ENCODE measurements around the gene RPAP3.

The RPAP3 gene

DNA sequence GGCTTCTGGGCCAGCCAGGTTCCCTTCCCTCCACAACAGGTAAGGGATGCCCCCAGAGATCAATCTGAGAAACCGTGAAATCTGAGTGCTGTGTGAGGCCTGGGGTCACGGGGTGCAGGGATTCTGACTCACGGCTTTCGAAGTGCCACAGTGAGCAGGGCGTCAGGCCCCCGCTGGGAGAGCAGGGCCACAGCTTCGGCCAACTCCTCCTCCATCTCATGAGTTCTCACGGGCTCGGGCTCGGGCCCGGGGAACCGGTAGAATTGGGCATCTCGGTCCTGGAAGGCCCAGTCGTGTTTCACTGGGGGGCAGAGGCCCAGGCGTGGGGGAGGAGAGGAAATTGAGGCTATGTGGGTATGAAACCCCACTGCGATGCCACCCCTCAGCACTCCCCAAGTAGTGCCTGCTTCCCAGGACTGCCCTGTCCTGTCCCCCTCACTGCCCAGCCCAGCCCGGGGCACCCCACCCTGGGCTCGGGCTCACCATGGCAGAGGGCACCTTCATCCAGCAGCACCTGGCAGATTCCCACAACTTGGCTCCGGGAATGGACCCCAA is 45.2 kb upstream of the RPAP3 start:
- Histone ChIP-seq H4K91ac (ENCODE audit: low read depth, low read length, poor library complexity) (no peak overlapping the region), H3K9me3 (replicated peaks in 1 of 2; ENCODE audit: control insufficient read depth in 2 of 2, insufficient read depth in 1 of 2, low read depth in 1 of 2, low read length in 2 of 2) (no peaks in the 10 kb centered on the region), H2AK5ac (ENCODE audit: low read depth, low read length) (peak overlapping the region; percentile 67), H3K4me2 (ENCODE audit: insufficient read depth, low read length, poor library complexity, severe bottlenecking) (no peak overlapping the region), H3K4me3 (ENCODE audit: low read length in 2 of 2) (no peak overlapping the region), H2BK15ac (ENCODE audit: low read length) (peak overlapping the region; percentile 42), H3K4ac (ENCODE audit: low read length) (no peak overlapping the region), H2BK5ac (ENCODE audit: low read length) (no peak overlapping the region), H3K4me1 (ENCODE audit: control insufficient read depth in 2 of 2, insufficient read depth in 1 of 2, low read depth in 1 of 2, low read length in 2 of 2) (peaks cover 0 to under 1% of the 10 kb centered on the region in 2 donors), H3K27ac (replicated peaks; ENCODE audit: low read length) (no peak overlapping the region), H2BK120ac (ENCODE audit: low read depth, low read length) (no peak overlapping the region), H3K14ac (ENCODE audit: low read length) (no peak overlapping the region), H3K23ac (ENCODE audit: low read depth, low read length, poor library complexity) (no peak overlapping the region), H2BK12ac (ENCODE audit: low read length) (no peak overlapping the region), H4K8ac (ENCODE audit: low read depth, low read length) (no peak overlapping the region), H3K36me3 (replicated peaks in 1 of 2; ENCODE audit: control insufficient read depth in 2 of 2, insufficient read depth in 2 of 2, low read length in 2 of 2) (no peaks in the 10 kb centered on the region), H3K27me3 (ENCODE audit: control insufficient read depth in 3 of 3, insufficient read depth in 3 of 3, low read depth in 1 of 3, low read length in 3 of 3) (no peaks in the 10 kb centered on the region), H3K18ac (ENCODE audit: low read length) (peak overlapping the region; percentile 39), H2AFZ (ENCODE audit: low read length) (no peak overlapping the region), H3K79me1 (ENCODE audit: low read depth, low read length) (no peaks in the 10 kb centered on the region), H3K9ac (ENCODE audit: low read depth, low read length, poor library complexity) (no peak overlapping the region)
- WGBS, 2 donors (ENCODE audit: extremely low coverage in 2 of 2, insufficient read length in 2 of 2, insufficient replicate concordance in 1 of 2) = no CpG with 5 or more reads among the region's 19 CpGs
- no peak for DNase-seq (ENCODE audit: low spot score)

GRCh38 chr12:47750229-47750798 is 44.5 kb upstream of the RPAP3 start:
- no CpG with 5 or more reads among the region's 10 CpGs for WGBS, 2 donors (ENCODE audit: extremely low coverage in 2 of 2, insufficient read length in 2 of 2, insufficient replicate concordance in 1 of 2)
- H3K9me3 ChIP-seq (replicated peaks in 1 of 2; ENCODE audit: control insufficient read depth in 2 of 2, insufficient read depth in 1 of 2, low read depth in 1 of 2, low read length in 2 of 2) = no peaks in the 10 kb centered on the region
- no peak overlapping the region for H4K8ac ChIP-seq (ENCODE audit: low read depth, low read length)

GRCh38 chr12:47748899-47749298 is 43.1 kb upstream of the RPAP3 start:
- Histone ChIP-seq H2BK5ac (ENCODE audit: low read length) (no peak overlapping the region), H4K91ac (ENCODE audit: low read depth, low read length, poor library complexity) (no peak overlapping the region), H3K79me1 (ENCODE audit: low read depth, low read length) (no peaks in the 10 kb centered on the region), H3K27me3 (ENCODE audit: control insufficient read depth in 3 of 3, insufficient read depth in 3 of 3, low read depth in 1 of 3, low read length in 3 of 3) (no peaks in the 10 kb centered on the region), H3K4me3 (ENCODE audit: low read length in 2 of 2) (no peak overlapping the region), H2AFZ (ENCODE audit: low read length) (no peak overlapping the region), H3K4ac (ENCODE audit: low read length) (no peak overlapping the region), H3K9me3 (replicated peaks in 1 of 2; ENCODE audit: control insufficient read depth in 2 of 2, insufficient read depth in 1 of 2, low read depth in 1 of 2, low read length in 2 of 2) (no peaks in the 10 kb centered on the region), H4K8ac (ENCODE audit: low read depth, low read length) (no peak overlapping the region), H3K27ac (replicated peaks; ENCODE audit: low read length) (no peak overlapping the region), H2BK15ac (ENCODE audit: low read length) (no peak overlapping the region), H3K14ac (ENCODE audit: low read length) (no peak overlapping the region), H2BK12ac (ENCODE audit: low read length) (no peak overlapping the region), H3K18ac (ENCODE audit: low read length) (peak overlapping the region; percentile 11), H2BK120ac (ENCODE audit: low read depth, low read length) (no peak overlapping the region), H3K4me2 (ENCODE audit: insufficient read depth, low read length, poor library complexity, severe bottlenecking) (no peak overlapping the region), H3K4me1 (ENCODE audit: control insufficient read depth in 2 of 2, insufficient read depth in 1 of 2, low read depth in 1 of 2, low read length in 2 of 2) (peaks cover 0 to 13% of the 10 kb centered on the region in 2 donors), H2AK5ac (ENCODE audit: low read depth, low read length) (peak overlapping the region; percentile 30), H3K36me3 (replicated peaks in 1 of 2; ENCODE audit: control insufficient read depth in 2 of 2, insufficient read depth in 2 of 2, low read length in 2 of 2) (no peaks in the 10 kb centered on the region), H3K9ac (ENCODE audit: low read depth, low read length, poor library complexity) (peak overlapping the region; percentile 9), H3K23ac (ENCODE audit: low read depth, low read length, poor library complexity) (peak overlapping the region; percentile 17)
- DNase-seq (ENCODE audit: low spot score) = no peak
- WGBS, 2 donors (ENCODE audit: extremely low coverage in 2 of 2, insufficient read length in 2 of 2, insufficient replicate concordance in 1 of 2) = no CpG with 5 or more reads among the region's 3 CpGs

More at GRCh38 chr12:47750229-47750798, 44.5 kb upstream of the RPAP3 start:
- peak overlapping the region; percentile 24 for H2BK15ac ChIP-seq (ENCODE audit: low read length)
- H2BK120ac ChIP-seq (ENCODE audit: low read depth, low read length) = no peak overlapping the region
- H2AFZ ChIP-seq (ENCODE audit: low read length) = no peak overlapping the region
- no peak overlapping the region for H4K91ac ChIP-seq (ENCODE audit: low read depth, low read length, poor library complexity)
- no peak overlapping the region for H3K27ac ChIP-seq (replicated peaks; ENCODE audit: low read length)
- no peaks in the 10 kb centered on the region for H3K36me3 ChIP-seq (replicated peaks in 1 of 2; ENCODE audit: control insufficient read depth in 2 of 2, insufficient read depth in 2 of 2, low read length in 2 of 2)
- H2BK5ac ChIP-seq (ENCODE audit: low read length) = no peak overlapping the region
- H3K23ac ChIP-seq (ENCODE audit: low read depth, low read length, poor library complexity) = peak overlapping the region; percentile 86
- no peak overlapping the region for H3K4me3 ChIP-seq (ENCODE audit: low read length in 2 of 2)
- no peak overlapping the region for H3K4ac ChIP-seq (ENCODE audit: low read length)
- H3K9ac ChIP-seq (ENCODE audit: low read depth, low read length, poor library complexity) = peak overlapping the region; percentile 60
- no peak for DNase-seq (ENCODE audit: low spot score)
- H3K4me1 ChIP-seq (ENCODE audit: control insufficient read depth in 2 of 2, insufficient read depth in 1 of 2, low read depth in 1 of 2, low read length in 2 of 2) = peaks cover 0 to 4% of the 10 kb centered on the region in 2 donors
- H3K79me1 ChIP-seq (ENCODE audit: low read depth, low read length) = no peaks in the 10 kb centered on the region
- peak overlapping the region; percentile 69 for H3K18ac ChIP-seq (ENCODE audit: low read length)
- no peaks in the 10 kb centered on the region for H3K27me3 ChIP-seq (ENCODE audit: control insufficient read depth in 3 of 3, insufficient read depth in 3 of 3, low read depth in 1 of 3, low read length in 3 of 3)
- no peak overlapping the region for H3K14ac ChIP-seq (ENCODE audit: low read length)
- no peak overlapping the region for H3K4me2 ChIP-seq (ENCODE audit: insufficient read depth, low read length, poor library complexity, severe bottlenecking)
- H2AK5ac ChIP-seq (ENCODE audit: low read depth, low read length) = no peak overlapping the region
- peak overlapping the region; percentile 36 for H2BK12ac ChIP-seq (ENCODE audit: low read length)

- Histone ChIP-seq H2BK12ac (ENCODE audit: low read length) (no peak overlapping the region), H3K27ac (replicated peaks; ENCODE audit: low read length) (no peak overlapping the region), H3K9me3 (replicated peaks in 1 of 2; ENCODE audit: control insufficient read depth in 2 of 2, insufficient read depth in 1 of 2, low read depth in 1 of 2, low read length in 2 of 2) (no peaks in the 10 kb centered on the region), H4K8ac (ENCODE audit: low read depth, low read length) (no peak overlapping the region), H3K9ac (ENCODE audit: low read depth, low read length, poor library complexity) (no peak overlapping the region), H2BK15ac (ENCODE audit: low read length) (no peak overlapping the region), H3K79me1 (ENCODE audit: low read depth, low read length) (no peaks in the 10 kb centered on the region), H3K18ac (ENCODE audit: low read length) (peak overlapping the region; percentile 11), H2AK5ac (ENCODE audit: low read depth, low read length) (peak overlapping the region; percentile 8), H3K23ac (ENCODE audit: low read depth, low read length, poor library complexity) (peak overlapping the region; percentile 17), H3K14ac (ENCODE audit: low read length) (no peak overlapping the region), H2BK5ac (ENCODE audit: low read length) (no peak overlapping the region), H3K4me1 (ENCODE audit: control insufficient read depth in 2 of 2, insufficient read depth in 1 of 2, low read depth in 1 of 2, low read length in 2 of 2) (peaks cover 0 to 13% of the 10 kb centered on the region in 2 donors), H3K36me3 (replicated peaks in 1 of 2; ENCODE audit: control insufficient read depth in 2 of 2, insufficient read depth in 2 of 2, low read length in 2 of 2) (no peaks in the 10 kb centered on the region), H4K91ac (ENCODE audit: low read depth, low read length, poor library complexity) (no peak overlapping the region), H2BK120ac (ENCODE audit: low read depth, low read length) (no peak overlapping the region), H3K27me3 (ENCODE audit: control insufficient read depth in 3 of 3, insufficient read depth in 3 of 3, low read depth in 1 of 3, low read length in 3 of 3) (no peaks in the 10 kb centered on the region), H2AFZ (ENCODE audit: low read length) (no peak overlapping the region), H3K4ac (ENCODE audit: low read length) (no peak overlapping the region), H3K4me3 (ENCODE audit: low read length in 2 of 2) (no peak overlapping the region), H3K4me2 (ENCODE audit: insufficient read depth, low read length, poor library complexity, severe bottlenecking) (no peak overlapping the region)
- no CpG with 5 or more reads among the region's 1 CpG for WGBS, 2 donors (ENCODE audit: extremely low coverage in 2 of 2, insufficient read length in 2 of 2, insufficient replicate concordance in 1 of 2)
- DNase-seq (ENCODE audit: low spot score) = no peak
Observed at GRCh38 chr12:47748507-47748828, 42.6 kb upstream of the RPAP3 start.
